COLO668 (cell line): ENCODE results near the gene GLIS2.

Source experiments
- DNase-seq: peaks from one replicate; lab custom pipeline; 2025; ENCODE audit not compliant: unreplicated experiment; lab: John Stamatoyannopoulos, UW

Gene GLIS2

DNA sequence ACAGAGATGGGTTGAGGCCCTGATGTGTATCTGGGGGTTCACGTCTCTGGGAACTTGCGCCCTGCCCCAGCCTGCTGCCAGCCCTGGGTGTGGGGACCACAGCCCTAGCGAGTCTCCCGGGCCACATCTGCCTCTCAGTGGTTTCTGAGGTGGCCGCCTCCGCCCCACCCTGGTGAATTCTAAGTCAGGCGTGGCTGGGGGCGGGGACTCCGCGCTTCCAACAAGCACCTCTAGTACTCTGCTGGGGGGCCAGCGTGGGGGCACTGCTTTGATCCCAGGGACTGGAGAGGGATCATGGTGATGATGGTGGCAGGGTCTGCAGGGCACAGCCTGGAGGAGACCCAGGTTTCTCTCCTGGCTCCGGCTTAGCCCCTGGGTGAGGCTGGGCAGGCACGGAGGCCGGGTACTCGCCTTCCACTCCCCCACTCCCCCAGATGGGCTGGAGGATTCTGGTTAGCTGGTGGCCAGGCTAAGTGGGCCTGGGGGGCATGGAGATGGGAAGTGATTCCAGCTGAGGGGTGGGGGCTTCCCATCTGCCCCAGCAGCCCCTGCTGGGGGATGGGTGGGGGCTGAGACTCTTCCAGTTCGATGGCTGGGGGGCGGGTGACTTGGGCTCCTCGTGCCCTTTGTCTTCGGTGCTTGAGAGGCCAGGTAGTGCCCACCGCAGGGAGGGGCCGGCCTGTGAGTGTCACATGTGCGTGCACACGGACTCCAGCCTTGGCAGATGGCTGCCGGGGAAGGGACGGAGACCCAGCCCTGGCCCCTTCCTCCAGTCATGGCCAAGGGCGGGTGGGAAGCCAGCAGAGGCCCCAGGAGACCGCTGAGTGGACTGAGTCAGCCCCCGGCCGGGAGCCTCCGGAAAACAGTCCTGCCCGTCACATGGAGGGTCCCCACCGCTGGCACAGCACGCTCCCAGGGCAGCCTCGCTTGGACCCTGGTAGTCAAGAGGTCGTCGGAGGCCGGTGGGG, 3.9 kb downstream of the GLIS2 start:
- peak; percentile 5 for DNase-seq

DNA sequence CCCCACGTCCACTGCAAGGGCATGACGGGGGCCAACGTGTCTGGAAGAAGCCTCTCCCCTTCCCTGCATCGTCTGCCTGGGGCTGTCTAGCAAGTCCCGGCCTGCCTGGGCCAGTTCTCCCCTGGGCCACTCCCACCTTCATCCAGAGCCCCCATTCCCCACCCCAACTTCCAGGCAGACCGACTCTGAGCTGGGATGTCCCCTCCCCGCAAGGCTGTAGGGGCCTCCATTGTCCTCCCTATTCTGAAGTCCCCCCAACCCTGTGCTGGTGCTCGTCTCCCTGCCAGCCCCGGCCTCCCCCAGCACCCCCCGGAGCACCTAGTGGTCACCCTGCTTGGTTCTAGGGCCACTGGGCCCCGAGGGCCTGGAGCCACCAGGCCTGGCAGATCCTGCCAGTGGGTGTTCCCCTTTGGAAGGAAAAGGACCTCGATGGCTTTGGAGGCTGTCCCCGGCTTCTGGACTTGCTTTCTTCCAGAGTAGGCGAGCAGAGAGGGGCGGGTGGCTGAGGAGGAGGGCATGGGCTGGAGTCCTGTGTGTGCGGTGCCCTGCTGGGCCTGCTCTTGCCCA, 4.8 kb downstream of the GLIS2 start:
- DNase-seq = no peak

GRCh38 chr16:4321286-4322120, 5.6 kb downstream of the GLIS2 start:
- DNase-seq = no peak

- DNase-seq = no peak
These were observed 6.5 kb downstream of the GLIS2 start for GRCh38 chr16:4322121-4323052.

DNA sequence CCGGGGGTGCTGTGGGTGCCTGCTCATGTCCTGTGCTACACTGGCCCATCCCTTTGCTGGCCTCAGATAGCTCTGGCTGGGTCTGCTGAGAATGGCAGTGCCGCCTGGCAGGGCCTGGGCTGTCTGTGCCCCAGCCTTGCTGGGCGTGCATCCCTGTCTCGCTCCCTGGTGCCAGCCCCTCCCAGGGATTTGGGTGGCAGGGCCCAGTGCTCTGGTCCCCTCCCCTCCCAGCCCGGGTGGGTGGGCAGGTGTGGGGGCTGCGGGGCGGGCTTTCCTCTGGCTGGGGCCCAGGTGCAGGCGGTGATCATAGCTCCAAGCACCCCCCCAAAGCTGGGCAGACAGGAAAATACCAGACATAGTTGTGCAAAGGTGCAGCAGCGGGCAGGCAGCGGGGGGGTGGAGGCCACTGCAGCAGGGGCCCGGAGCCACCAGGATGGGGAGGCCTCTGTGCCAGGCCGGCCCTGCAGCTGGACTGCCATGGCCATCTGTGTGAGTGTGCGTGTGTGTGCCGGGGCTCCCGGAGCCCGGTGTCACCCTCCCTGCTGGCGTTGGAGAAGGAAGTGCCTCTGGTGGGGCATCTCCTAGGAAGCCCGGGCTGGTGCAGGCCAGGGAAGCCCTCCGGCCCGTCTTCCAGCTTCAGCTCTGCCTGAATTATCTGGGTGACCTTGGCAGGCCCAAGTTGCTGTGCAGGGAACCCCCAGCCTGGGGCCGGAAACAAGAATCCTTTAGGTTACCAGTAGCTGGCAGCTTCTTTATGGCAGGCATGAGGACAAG, 7.4 kb downstream of the GLIS2 start:
- DNase-seq = peak; percentile 14

DNA sequence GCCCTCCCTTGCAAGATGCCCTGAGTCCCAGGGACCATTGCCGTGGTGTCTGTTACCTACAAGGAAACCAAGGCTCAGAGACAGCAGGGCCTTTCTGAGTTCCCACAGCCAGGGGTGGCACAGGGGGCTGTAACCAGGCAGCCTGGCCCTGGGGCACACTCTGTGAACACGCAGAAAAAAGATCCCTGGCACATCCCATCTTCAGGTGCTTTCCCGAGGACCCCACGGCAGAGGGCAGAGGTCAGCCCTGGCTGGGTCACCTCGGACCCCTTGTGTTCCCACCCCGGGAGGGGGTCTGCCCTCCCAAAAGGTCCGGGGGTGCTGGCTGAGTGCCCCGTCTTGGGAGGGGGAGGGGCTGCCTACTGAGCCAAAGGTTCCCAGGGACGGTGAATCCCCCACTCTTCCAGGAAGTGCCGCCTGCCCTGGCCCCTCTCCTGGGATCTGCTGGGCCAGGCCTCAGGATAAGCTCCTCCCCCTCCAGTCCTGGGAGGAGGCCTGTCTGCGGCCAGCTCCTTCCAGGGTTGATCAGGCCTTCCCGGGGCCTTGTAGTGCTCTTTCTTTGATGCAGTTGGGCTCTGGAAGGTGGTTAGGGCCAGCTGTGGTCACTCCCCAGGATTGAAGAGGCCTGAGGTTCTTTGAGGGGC, 8.1 kb downstream of the GLIS2 start:
- peak; percentile 10 for DNase-seq

DNA sequence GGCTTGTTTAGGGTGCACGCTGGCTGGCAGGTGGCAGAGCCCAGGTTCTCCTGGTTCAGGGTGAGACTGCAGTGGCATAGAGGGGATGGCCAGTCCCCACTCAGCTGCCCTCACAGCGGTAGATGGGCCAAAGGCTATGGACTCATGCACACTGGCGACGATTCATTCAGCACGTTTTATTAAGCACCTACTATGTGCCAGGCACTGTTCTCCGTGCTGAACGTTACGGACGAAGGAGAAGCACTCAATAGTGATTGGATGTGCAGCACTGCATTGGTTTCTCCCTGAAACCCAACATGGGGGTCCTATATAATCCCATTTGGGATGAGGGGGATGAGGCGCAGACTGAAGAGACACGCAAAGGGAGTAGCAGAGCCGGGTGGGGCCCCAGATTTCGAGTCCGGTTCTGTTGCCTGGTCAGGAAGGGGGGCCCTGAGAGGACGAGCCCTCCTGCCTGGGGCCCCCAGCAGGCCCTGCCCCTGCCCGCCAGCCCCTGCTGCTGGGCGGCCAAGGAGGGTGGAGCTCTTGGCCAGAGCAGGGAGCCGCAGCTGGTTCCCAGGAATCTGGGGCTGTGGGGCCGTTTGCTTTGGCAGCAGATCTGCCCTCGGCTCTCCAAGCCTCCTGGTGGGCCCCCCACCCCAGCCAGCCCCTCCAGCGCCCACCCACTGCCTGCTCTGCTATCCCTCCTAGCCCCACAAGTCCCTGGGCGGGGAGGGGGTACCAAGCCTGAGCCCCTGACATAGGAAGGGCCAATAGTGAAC, 8.8 kb downstream of the GLIS2 start:
- no peak for DNase-seq

GRCh38 chr16:4325253-4325758, 9.4 kb downstream of the GLIS2 start:
- no peak for DNase-seq

DNA sequence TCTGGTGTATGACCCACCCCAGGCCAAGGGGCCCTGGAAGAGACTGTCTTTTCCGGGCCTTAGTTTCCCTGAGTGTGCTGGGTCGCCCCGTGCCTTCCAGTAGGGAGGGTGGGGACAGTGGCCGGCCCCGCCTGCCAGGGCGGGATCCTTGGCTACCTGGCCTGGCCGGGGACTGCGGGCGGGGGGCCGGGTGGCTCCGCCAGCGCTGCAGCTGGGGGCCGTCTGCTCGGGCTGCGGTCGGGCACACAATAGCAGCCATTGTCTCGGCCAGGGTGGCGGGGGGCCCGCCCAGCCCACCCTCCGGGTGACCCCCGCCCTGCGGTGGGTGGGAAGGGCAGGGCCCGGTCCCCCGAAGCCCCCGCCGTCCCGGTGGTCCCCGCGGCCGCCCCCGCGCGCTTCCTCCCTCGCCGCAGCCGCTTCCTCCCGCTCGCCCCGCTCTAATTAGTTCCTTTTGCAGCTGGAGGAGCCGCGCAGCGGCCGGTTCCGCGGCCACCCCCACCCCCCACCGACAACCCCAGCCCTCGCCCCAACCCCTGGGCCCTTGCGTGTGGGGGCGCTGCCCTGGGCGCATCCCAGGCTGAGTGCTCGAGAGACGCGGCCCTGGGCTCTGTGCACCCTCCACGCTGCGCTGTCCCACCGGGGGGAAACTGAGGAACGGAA, 11.6 kb downstream of the GLIS2 start:
- DNase-seq = peak; percentile 33

DNA sequence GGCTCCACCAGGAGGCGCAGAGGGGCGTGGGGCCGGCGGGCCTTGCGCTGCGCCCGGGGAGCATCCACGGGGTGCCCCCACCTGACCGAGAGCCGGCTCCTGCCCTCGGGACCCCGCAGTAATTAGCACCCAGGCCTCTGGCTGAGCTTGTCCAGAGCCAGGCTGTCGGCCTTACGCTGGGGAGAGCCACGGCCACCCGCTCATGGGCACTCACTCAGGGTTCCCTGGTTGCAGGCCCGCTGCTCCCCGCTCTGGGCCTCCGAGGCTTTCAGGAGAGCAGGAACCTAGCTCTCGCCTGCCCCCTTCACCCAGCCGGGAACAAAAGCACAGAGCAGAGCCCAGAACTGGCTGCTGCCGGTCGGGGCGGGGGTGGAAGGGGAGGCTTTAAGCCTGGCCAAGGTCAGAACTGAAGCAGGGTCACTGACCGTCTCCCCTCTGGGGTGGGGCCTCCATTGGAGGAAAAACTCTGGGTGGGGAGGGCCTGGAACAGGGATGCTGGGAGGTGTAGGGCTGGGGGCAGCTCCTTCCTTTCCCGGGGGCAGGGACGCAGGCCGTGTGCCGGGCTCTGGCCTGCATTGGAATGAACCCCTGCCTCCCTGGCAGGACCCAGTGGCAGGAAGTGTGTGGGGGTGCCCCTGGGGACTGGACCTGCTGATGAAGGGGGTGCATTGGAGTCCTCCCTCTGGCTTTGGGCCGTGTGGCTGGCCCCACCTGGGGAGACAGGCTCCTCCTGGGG, 12.3 kb downstream of the GLIS2 start:
- DNase-seq = peak; percentile 80

DNA sequence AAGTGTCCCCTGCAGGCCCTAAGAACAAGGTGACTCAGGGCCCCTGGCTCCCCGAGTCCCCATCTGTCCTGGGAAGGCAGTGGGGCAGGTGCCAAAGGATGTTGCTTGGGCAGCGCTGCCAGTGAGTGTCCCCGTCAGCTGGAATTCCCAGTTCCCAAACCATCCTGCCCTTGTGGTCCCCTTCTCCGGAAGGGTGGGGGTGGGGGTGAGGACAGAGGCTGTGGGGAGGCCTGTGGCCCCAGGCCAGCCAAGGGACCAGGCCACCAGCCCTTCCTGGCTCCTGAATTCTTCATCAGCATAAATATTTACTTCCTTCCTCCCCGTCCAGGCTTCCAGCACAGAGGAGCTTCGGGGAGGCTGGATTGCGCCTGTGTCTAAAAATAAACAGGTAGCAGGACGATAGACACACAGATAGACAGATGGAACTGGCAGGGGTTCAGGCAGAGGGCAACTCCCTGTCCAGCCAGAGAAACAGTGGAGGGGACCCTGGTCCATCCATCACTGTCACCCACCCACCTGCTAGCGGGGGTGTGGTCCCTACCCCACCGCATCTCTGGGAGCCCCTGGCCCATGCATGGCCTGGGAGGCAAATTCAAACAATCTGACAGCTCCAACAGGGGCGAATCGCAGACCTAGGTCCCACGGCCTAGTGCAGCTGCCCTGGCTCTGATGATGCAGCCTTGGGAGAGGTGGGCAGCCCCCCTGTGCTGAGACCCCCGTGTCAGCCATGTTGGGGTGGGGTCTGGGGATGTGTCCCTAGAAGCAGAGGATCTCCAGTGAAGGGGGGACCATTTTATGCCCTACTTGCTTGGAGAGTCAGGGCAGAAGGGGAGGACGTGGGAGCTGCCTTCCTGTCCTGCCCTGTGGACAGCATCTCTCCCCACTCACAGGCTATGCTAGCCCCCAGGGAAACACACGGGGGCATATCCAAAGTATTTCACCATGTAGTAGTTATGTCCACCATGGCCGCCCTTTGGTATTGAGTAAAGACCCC, 13.2 kb downstream of the GLIS2 start:
- DNase-seq = peak; percentile 48

- peak; percentile 75 for DNase-seq
These were observed 14.5 kb downstream of the GLIS2 start for GRCh38 chr16:4330277-4330874.

- DNase-seq = no peak
These were observed 16.2 kb downstream of the GLIS2 start for GRCh38 chr16:4332083-4332482.

DNA sequence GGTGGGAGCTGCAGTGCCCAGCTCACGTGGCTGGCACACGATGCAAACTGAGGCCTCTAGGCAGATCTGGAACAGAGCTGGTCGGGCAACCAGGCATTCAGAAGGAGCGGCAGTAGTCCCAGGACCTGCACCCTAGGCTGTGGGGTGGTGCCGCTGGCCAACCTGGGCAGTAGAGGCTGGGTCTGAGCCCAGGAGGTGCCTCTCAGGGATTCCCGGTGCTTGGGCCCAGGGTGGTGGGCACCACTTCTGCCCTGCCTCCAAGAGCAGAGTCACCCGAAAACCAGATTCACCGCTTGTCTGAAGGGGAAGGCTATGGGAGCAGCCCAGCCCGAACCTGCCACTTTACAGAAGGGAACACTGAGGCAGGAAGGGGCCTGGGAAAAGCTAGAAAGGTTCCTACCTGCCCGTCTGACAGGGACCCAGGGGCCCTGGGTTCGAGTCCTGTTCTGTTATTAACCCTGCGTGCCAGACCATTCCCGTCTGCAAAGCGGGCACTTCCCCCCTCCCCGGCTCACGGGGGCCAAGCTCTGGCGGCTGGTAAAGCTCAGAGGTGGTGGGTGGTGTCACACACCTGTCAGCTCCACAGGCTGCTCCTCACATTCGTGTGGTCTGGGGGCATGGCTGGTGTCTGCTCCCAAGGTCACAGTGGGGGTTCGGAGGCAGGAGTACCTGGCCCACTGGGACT, 16.9 kb downstream of the GLIS2 start:
- no peak for DNase-seq

DNA sequence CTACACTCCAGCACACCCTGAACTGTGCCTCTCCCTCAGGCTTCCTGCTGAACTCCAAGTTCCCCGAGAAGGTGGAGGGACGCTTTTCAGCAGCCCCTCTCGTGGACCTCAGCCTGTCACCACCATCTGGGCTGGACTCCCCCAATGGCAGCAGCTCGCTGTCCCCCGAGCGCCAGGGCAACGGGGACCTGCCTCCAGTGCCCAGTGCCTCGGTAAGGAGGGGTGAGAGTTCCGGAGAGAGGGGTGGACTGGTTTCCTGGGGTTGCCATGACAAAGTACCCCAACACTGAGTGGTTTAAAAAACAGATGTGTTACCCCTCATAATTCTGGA, 17.4 kb downstream of the GLIS2 start:
- no peak for DNase-seq
